ENCODE data around the gene MCM9.
A peak's percentile ranks its signal among the peaks of the same experiment; 100 is the strongest.

The MCM9 gene

DNA sequence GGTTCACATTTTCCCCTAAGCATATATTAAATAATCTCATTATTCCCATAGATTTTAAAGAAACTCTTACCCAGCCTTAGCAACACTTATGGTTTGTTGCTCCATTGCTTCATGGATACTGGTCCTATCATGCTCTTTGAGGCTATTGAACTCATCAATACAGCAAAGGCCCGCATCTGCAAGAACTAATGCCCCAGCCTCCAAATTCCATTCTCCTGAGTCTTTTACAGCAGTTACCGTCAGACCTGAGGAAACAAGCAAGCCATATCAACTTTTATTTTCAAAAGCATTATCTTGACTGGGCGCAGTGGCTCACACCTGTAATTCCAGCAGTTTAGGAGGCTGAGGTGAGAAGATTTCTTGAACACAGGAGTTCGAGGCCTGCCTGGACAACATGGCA is 78.7 kb downstream of the MCM9 start (continued):
- TF ChIP-seq KLF7 (tag by site-specific recombination; IDR thresholded peaks at IDR 0.05; ENCODE audit: borderline replicate concordance), result no peak

DNA sequence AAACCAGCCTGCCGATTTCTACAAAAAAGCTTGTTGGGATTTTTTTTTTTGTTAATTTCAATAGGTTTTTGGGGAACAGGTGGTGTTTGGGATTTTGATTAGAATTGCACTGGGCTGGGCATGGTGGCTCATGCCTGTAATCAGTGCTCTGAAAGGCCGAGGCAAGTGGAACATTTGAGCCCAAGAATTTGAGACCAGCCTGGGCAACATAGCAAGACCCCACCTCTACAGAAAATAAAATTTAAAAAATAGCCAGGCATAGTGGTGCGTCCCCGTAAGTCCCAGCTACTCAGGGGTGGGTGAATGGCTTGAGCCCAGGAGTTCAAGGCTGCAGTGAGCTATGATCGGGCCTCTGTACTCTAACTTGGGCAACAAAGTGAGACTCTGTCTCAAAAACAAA is 81.6 kb downstream of the MCM9 start:
- Histone ChIP-seq H3K9me3 (ENCODE audit: control insufficient read depth, insufficient read depth, low read depth, low read length) (no peaks in the 10 kb centered on the region), H3K36me3 (ENCODE audit: control insufficient read depth in 2 of 2, insufficient read depth in 1 of 2, low read length in 2 of 2) (peaks cover 0 to 3% of the 10 kb centered on the region in 2 experiments; a peak in 1 of 3 replicates), H3K27ac (ENCODE audit: extremely low read depth, low read depth, low read length) (no peak overlapping the region), H3K4me1 (ENCODE audit: control insufficient read depth, insufficient read depth, low read length) (no peaks in the 10 kb centered on the region), H3K4me3 (ENCODE audit: low read depth, low read length) (no peak overlapping the region)
- CTCF ChIA-PET, result interaction anchor here (0.7 to 1.0 kb wide), 3 partner anchors 8 to 665 kb away, joined by 3 read pairs; no protein-coding TSS in a partner anchor
- POLR2A ChIA-PET, result no interaction called here
- TF ChIP-seq ZNF121 (tag by site-specific recombination; IDR thresholded peaks at IDR 0.05) (0 out of 2 replicates have a peak, but pooled peaks have one; percentile 34), ZNF626 (tag by site-specific recombination; IDR thresholded peaks at IDR 0.05) (no peak), FEZF1 (tag by site-specific recombination; IDR thresholded peaks at IDR 0.05) (no peak)

DNA sequence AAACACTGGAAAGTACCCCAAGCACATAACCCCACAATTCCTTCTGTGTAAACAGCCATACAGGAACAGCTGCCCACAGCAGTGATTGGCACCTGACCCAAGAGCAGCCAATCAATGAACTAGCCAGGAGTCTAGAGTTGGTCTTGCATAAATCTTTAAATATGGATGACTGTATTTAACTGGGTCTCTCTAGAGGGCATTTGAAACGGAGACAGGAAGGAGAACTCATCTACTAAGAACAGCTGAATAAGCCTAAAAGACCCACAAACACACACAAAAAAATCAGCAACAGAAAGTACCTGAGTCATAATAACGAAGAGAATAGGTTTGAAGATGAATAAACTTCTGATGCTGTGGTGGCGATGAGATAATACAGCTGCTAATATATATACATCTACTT is 90.0 kb downstream of the MCM9 start:
- no peaks in the 10 kb centered on the region for H3K4me1 ChIP-seq (ENCODE audit: control insufficient read depth, insufficient read depth, low read length)
- TF ChIP-seq, protein P1, sequence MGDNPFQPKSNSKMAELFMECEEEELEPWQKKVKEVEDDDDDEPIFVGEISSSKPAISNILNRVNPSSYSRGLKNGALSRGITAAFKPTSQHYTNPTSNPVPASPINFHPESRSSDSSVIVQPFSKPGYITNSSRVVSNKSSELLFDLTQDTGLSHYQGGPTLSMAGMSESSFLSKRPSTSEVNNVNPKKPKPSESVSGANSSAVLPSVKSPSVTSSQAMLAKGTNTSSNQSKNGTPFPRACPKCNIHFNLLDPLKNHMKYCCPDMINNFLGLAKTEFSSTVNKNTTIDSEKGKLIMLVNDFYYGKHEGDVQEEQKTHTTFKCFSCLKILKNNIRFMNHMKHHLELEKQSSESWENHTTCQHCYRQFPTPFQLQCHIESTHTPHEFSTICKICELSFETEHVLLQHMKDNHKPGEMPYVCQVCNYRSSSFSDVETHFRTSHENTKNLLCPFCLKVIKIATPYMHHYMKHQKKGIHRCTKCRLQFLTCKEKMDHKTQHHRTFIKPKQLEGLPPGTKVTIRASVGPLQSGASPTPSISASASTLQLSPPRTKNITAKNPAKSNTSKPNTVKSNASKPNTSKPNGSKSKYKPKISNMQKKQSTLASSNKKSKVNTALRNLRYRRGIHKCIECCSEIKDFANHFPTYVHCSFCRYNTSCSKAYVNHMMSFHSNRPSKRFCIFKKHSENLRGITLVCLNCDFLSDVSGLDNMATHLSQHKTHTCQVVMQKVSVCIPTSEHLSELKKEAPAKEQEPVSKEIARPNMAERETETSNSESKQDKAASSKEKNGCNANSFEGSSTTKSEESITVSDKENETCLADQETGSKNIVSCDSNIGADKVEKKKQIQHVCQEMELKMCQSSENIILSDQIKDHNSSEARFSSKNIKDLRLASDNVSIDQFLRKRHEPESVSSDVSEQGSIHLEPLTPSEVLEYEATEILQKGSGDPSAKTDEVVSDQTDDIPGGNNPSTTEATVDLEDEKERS (tag by site-specific recombination; IDR thresholded peaks at IDR 0.05), result no peak
- TF ChIP-seq, protein P2, sequence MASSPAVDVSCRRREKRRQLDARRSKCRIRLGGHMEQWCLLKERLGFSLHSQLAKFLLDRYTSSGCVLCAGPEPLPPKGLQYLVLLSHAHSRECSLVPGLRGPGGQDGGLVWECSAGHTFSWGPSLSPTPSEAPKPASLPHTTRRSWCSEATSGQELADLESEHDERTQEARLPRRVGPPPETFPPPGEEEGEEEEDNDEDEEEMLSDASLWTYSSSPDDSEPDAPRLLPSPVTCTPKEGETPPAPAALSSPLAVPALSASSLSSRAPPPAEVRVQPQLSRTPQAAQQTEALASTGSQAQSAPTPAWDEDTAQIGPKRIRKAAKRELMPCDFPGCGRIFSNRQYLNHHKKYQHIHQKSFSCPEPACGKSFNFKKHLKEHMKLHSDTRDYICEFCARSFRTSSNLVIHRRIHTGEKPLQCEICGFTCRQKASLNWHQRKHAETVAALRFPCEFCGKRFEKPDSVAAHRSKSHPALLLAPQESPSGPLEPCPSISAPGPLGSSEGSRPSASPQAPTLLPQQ (tag by site-specific recombination; IDR thresholded peaks at IDR 0.05), result no peak
- TF ChIP-seq ZNF169 (tag by site-specific recombination; IDR thresholded peaks at IDR 0.05), result no peak
- no peak for TF ChIP-seq RBAK (tag by site-specific recombination; IDR thresholded peaks at IDR 0.05)
- TF ChIP-seq, protein P3, sequence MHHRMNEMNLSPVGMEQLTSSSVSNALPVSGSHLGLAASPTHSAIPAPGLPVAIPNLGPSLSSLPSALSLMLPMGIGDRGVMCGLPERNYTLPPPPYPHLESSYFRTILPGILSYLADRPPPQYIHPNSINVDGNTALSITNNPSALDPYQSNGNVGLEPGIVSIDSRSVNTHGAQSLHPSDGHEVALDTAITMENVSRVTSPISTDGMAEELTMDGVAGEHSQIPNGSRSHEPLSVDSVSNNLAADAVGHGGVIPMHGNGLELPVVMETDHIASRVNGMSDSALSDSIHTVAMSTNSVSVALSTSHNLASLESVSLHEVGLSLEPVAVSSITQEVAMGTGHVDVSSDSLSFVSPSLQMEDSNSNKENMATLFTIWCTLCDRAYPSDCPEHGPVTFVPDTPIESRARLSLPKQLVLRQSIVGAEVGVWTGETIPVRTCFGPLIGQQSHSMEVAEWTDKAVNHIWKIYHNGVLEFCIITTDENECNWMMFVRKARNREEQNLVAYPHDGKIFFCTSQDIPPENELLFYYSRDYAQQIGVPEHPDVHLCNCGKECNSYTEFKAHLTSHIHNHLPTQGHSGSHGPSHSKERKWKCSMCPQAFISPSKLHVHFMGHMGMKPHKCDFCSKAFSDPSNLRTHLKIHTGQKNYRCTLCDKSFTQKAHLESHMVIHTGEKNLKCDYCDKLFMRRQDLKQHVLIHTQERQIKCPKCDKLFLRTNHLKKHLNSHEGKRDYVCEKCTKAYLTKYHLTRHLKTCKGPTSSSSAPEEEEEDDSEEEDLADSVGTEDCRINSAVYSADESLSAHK (tag by site-specific recombination; IDR thresholded peaks at IDR 0.05), result no peak
- no peak for TF ChIP-seq ZNF707 (tag by site-specific recombination; IDR thresholded peaks at IDR 0.05)
- TF ChIP-seq GFI1B (tag by site-specific recombination; IDR thresholded peaks at IDR 0.05), result no peak
- no peak for TF ChIP-seq ZNF626 (tag by site-specific recombination; IDR thresholded peaks at IDR 0.05)
- no peak for TF ChIP-seq ZFHX2 (tag by site-specific recombination; conservative IDR thresholded peaks at IDR 0.05)
- TF ChIP-seq OVOL3 (tag by site-specific recombination; IDR thresholded peaks at IDR 0.05), result no peak
- no peak for TF ChIP-seq ZNF121 (tag by site-specific recombination; IDR thresholded peaks at IDR 0.05)
- no peak overlapping the region for H3K27ac ChIP-seq (ENCODE audit: extremely low read depth, low read depth, low read length)
- CTCF ChIA-PET, result interaction anchor here (0.7 to 1.0 kb wide), 2 partner anchors 9 to 58 kb away, joined by 3 read pairs; no protein-coding TSS in a partner anchor
- H3K36me3 ChIP-seq (ENCODE audit: control insufficient read depth in 2 of 2, insufficient read depth in 1 of 2, low read length in 2 of 2), result no peaks in the 10 kb centered on the region
- H3K9me3 ChIP-seq (ENCODE audit: control insufficient read depth, insufficient read depth, low read depth, low read length), result no peaks in the 10 kb centered on the region
- POLR2A ChIA-PET, result no interaction called here
- H3K4me3 ChIP-seq (ENCODE audit: low read depth, low read length), result no peak overlapping the region
